H1 (cell line): ENCODE results near the gene FAM53B. TPM values are rescaled to one million over a fixed set of nuclear protein-coding genes. Genes with fewer than 3 reads are reported as not detected.

Source experiments
- BRCA1 ChIP-seq: IDR thresholded peaks from 2 replicates; pipeline ENCODE4 v1.6.1; 2012; ENCODE audit warnings: low read depth, low read length, improper control_type of control experiment
- FOSL1 ChIP-seq: IDR thresholded peaks from 2 replicates; pipeline ENCODE4 v1.6.1; 2011; ENCODE audit warnings: mild to moderate bottlenecking, low read depth, low read length, moderate library complexity; ENCODE audit not compliant: insufficient read depth
- NANOG ChIP-seq: IDR thresholded peaks from 2 replicates; pipeline ENCODE4 v1.6.1; 2011; ENCODE audit warnings: low read length, low read depth, mild to moderate bottlenecking, inconsistent platforms; ENCODE audit not compliant: insufficient read depth, poor library complexity, severe bottlenecking
- POLR2A ChIP-seq, 2 experiments: IDR thresholded peaks; 1 replicate in 1 of 2; 2 replicates in 1 of 2; pipeline ENCODE4 v1.6.1; 2011; ENCODE audit warnings: low read depth in 2 of 2, low read length in 2 of 2, mild to moderate bottlenecking in 2 of 2; ENCODE audit errors: control extremely low read depth in 1 of 2
- RFX5 ChIP-seq: IDR thresholded peaks from 2 replicates; pipeline ENCODE4 v1.6.1; 2011; ENCODE audit warnings: low read depth, low read length, improper control_type of control experiment, borderline replicate concordance
- polyA plus RNA-seq, 7 experiments: library from polyadenylated mRNA; depleted of rRNA in 3 of 7; stranded (reverse) in 5 of 7; unstranded in 2 of 7; fragments of >200 nt in 5 of 7; fragments of 200-250 nt in 2 of 7; gene quantifications; 1 replicate in 5 of 7; 2 replicates in 1 of 7; 4 replicates in 1 of 7; pipeline versions ENCODE4 v1.2.1 to v1.2.3, GENCODE V29; 2011 to 2013; ENCODE audit warnings: missing spikeins in 2 of 7, mixed read lengths in 2 of 7
- total RNA-seq: library from RNA; stranded (reverse); fragmentation: NEBNext Ultra II Directional; extraction: Animal tissue kit (Norgen Biotek cat#: 25700); gene quantifications from 2 replicates; pipeline ENCODE4 v1.2.1, GENCODE V29; 2021
- TF ChIP-seq, protein P1 (sequence below): IDR thresholded peaks from 2 replicates; pipeline ENCODE4 v1.6.1; 2012; ENCODE audit warnings: inconsistent platforms
- TF ChIP-seq, protein P2 (sequence below): IDR thresholded peaks from 2 replicates; pipeline ENCODE4 v1.6.1; 2011; ENCODE audit warnings: low read depth, mild to moderate bottlenecking, low read length; ENCODE audit not compliant: insufficient read depth

FAM53B gene
- total and polyA plus RNA-seq, 2 of the 8 experiments (the other 6 are each of a cell fraction or from before 2014, with no cell fraction given) = 5.3 to 14.4 TPM

DNA sequence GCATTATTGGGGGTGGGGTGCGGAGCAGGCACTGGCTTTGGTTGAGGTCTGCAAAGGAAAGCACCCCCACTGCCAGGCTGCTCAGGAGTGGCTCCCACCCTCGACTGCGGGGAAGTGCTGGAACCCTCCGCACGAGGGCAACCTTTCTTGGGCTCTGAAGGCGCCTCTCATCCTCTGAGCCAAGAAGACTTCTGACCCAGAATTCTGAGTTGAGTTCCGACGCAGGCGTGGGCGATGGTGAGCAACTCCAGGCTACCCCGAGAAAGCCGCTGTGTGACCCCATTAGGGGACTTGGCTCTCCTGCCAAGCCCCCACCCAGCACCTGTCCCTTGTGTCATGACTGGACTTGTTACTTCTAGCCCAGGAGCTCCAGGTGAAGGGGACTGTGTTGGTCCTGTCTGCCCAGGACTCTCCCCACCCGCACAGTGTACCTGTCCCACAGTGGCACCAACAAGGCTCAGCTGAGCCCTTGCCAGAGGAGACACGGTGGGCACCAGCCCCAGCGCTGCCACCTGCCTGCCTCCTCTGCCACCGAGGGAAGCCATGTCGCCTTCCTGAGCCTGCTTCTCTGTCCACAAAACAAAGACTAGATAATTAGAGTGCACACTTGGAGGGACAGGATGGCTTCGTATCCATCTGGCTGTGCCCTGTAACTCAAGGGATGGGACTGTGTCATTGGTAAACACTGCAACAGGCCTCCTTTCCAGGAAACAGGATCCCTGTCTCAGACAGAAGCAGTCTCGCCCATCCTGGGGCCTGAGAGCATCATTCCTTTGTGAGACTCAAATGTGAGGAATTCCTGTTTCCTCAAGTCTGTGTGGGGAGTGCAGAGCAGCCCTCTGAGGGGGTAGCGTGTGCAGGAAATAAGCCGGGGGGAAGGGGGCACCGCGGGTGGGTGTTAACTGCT lies 153.7 kb downstream of the FAM53B start (continued):
- TF ChIP-seq NANOG (no peak), RFX5 (no peak), BRCA1 (no peak), FOSL1 (no peak), POLR2A (IDR thresholded peaks at IDR 0.05; ENCODE audit: control extremely low read depth in 1 of 2, low read depth in 2 of 2, low read length in 2 of 2) (no peak)
- TF ChIP-seq, protein P1, sequence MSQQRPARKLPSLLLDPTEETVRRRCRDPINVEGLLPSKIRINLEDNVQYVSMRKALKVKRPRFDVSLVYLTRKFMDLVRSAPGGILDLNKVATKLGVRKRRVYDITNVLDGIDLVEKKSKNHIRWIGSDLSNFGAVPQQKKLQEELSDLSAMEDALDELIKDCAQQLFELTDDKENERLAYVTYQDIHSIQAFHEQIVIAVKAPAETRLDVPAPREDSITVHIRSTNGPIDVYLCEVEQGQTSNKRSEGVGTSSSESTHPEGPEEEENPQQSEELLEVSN = no peak
- TF ChIP-seq, protein P2, sequence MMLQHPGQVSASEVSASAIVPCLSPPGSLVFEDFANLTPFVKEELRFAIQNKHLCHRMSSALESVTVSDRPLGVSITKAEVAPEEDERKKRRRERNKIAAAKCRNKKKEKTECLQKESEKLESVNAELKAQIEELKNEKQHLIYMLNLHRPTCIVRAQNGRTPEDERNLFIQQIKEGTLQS = no peak
